Medulla oblongata (tissue), 1 donor: ENCODE measurements around the gene SMG6.
A peak's percentile ranks its signal among the peaks of the same experiment; 100 is the strongest.

ENCODE experiments used
- DNase-seq: peaks from one replicate; pipeline ENCODE4 v3.0.0-alpha.2; 2015; ENCODE audit errors: extremely low spot score

The SMG6 gene

GRCh38 chr17:2235265-2235664, 68.3 kb downstream of the SMG6 start:
- no peak for DNase-seq

- no peak for DNase-seq
These were observed 70.1 kb downstream of the SMG6 start for GRCh38 chr17:2233441-2233947.

GRCh38 chr17:2232244-2232638, 71.3 kb downstream of the SMG6 start:
- no peak for DNase-seq

GRCh38 chr17:2230877-2231276, 72.7 kb downstream of the SMG6 start:
- no peak for DNase-seq

GRCh38 chr17:2227025-2227699, 76.4 kb downstream of the SMG6 start:
- DNase-seq, result no peak

- DNase-seq, result no peak
These were observed 80.0 kb downstream of the SMG6 start for GRCh38 chr17:2223617-2223927.

- no peak for DNase-seq
These were observed 80.5 kb downstream of the SMG6 start for GRCh38 chr17:2222901-2223616.

GRCh38 chr17:2222301-2222700, 81.3 kb downstream of the SMG6 start:
- DNase-seq, result no peak

GRCh38 chr17:2218426-2218825, 85.2 kb downstream of the SMG6 start:
- no peak for DNase-seq

GRCh38 chr17:2215616-2216364, 87.8 kb downstream of the SMG6 start:
- DNase-seq, result peak; percentile 76

GRCh38 chr17:2214929-2215615, 88.5 kb downstream of the SMG6 start:
- DNase-seq, result peak; percentile 27

- peak; percentile 89 for DNase-seq
These were observed 89.3 kb downstream of the SMG6 start for GRCh38 chr17:2214047-2214928.

GRCh38 chr17:2213291-2213960, 90.2 kb downstream of the SMG6 start:
- DNase-seq, result peak; percentile 48

GRCh38 chr17:2212400-2212981, 91.1 kb downstream of the SMG6 start:
- peak; percentile 66 for DNase-seq

- no peak for DNase-seq
These were observed 91.8 kb downstream of the SMG6 start for GRCh38 chr17:2211661-2212399.

- no peak for DNase-seq
These were observed 92.9 kb downstream of the SMG6 start for GRCh38 chr17:2210726-2211125.

- no peak for DNase-seq
These were observed 95.6 kb downstream of the SMG6 start for GRCh38 chr17:2207815-2208515.

- no peak for DNase-seq
These were observed 99.2 kb downstream of the SMG6 start for GRCh38 chr17:2204393-2204792.

GRCh38 chr17:2203818-2204217, 99.8 kb downstream of the SMG6 start:
- no peak for DNase-seq
